KG1 (cell line): ENCODE data around the gene TFCP2.

Source experiments
- DNase-seq: peaks from one replicate; lab custom pipeline; 2025; lab: John Stamatoyannopoulos, UW

The TFCP2 gene

DNA sequence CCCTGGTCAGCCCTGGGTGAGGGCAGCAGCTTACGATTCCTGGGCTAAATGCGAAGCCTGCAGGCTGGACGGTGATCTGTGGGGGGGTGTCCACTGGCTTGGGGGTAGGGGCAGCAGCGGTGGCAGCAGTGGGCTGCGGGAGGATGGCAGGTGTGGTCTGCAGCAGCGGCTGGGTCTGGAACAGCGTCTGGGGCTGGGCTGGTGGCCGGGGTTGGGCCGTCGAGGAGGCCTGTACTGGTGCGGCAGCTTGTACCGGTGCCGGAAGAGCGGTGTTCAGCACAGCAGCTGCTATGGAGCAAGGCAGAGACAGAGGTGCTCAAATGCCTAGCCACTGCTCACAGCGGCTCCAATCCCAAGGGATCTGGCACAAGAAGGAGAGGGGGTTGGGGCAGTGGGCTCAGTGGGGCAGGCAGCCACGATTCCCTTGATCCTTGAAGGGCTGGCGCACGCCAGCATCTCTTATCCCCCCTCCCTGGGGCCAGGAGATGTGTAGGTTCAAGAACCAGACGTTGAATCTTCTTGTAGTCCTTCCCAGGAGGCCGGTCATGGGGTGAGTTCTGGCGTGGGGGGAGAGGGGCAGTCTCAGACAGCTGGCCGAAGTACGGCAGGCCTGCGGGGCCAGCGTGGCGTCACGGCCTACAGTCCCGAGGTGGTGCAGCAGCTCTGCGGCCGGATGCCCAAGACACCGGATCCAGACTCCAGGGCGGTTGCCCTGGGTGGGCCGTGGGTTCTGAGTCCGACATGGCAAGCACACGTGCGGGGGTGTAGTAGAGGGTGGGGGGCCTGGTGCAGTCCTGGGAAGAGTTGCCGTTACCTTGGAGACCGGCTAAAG is 25.0 kb upstream of the TFCP2 start:
- DNase-seq: no peak

DNA sequence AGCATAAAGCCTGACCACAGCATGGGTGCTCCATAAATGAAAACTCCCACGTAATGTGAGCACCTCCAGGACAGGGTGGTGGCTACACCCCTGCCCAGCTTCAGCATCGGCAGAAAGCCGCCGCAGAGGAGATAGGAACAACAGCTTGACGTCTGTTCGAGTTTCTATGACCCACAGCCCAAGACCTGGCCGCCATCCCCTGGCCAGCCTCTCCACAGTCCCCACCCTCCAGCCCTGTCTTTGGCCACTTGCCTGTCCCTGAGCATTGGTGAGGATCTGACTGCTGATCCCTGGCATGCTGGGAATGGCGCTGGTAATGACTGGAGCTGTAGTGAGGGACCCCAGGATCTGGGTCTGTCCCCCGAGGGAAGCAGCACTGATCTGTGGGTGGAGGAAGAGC is 23.6 kb upstream of the TFCP2 start:
- DNase-seq: no peak

DNA sequence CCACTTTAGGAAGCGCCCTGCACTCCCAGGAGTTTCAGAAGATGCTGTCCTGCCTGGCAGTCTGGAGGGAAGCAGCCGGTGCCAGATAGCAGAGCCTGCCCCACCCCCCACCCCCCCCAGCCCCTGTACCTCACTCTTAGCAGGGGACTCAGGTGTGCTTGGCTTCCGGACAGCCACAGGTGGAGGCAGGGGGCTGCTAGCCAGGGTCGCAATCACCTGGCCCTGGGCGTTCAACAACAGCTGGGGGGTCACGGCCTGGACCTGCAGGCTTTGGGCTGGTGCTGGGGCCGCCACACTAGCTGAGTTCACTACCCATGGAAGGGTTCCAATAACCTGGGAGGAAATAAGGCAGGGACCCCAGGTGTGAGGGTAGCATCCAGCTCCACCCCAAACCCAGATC is 22.9 kb upstream of the TFCP2 start:
- no peak for DNase-seq

DNA sequence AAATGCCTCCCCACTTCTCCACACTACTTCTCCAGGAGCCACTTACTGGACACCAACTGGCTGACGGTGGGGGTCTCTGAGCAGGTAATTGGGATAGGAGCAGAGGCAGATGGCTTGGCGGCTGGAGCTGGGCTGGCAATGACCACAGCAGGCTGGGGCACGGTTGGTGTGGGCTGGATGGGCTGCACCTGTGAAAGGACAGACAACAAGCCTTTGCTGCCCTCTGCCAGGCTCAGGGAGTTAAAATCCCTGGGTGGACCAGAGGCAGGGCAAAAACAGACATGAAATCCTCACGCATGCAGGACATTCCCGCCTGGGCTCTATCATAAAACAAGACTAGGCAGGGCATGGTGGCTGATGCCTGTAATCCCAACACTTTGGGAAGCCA is 19.3 kb upstream of the TFCP2 start:
- no peak for DNase-seq

DNA sequence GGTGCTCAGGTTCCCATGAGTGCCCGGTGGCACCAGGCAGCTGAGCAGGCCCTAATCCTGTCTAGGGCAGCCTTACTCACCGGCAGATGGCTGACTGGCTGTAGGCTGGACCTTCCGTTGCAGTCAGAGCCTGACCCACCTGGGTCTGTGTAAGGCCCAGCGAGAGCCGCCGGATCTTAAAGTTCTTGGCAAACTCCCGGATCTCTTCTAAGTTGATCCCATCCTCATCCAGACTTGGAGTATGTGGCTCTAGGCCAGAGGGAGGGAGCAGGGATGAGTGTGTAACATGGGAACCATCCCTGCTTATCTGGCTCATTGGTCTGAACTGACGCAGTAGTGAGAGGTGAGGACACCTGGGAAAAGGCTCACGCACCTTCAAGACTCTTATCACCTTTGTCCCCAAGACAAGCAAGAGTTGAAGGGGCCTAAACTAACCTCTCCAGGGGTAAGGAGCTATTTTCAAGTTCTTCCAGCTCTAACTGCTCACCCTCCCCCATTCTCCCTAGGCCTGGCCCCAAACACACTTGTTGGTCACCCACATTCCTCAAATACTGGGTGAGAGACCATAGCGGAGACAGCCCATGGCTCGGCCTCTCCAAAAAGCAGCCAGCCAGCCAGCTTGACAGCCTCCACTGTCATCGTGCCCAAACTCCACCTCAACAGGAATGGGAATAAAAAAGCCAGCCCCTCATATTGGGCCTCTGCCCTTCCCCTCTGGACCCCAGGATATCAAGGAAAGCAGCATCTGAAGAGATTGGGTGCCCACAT is 18.8 kb upstream of the TFCP2 start:
- DNase-seq: no peak

DNA sequence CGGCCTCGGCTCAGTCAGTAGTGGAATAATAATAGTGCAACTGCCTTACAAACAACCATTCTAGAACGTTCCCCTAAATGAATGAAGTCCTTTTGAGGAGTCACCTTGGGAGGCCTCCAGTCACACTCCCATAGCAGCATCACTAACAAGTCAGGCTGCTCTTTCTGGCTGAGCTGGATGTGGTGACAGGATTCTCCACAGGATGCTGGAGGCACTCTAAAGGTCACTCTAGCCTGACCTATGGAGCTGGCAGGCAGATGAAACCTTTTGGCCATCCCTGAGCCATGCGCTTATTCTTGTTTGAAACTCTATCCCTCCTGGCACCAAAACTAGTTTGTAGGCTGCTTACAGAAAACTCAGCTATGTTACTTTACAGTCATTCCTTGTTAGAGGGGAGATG is 17.9 kb upstream of the TFCP2 start:
- DNase-seq: no peak

DNA sequence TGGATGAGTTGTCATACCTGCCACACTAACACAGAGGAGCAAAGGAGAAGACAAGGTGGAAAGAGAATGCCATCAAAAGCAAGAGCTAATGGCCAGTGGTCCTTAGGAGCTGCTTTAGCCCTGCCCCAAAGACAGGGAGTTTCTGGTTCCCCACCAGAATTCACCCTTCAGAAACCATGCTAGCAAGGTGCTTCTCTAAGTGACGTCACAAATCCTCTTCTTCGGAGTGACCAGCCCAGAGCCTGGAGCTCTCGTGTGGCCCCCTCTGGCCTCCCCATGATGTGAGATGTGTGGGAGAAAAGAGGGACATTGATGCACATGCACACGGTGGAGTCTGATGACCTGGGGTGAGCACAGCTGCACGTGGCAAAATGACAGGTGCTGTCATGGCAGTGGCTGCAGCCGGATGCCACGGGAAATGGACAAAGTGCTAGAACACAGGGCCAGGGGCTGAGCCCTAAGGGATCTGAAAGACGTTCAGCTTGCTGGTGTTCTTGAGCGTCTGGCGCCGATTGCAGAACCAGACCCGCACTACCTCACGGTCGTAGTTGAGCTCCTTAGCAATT is 16.9 kb upstream of the TFCP2 start:
- no peak for DNase-seq

DNA sequence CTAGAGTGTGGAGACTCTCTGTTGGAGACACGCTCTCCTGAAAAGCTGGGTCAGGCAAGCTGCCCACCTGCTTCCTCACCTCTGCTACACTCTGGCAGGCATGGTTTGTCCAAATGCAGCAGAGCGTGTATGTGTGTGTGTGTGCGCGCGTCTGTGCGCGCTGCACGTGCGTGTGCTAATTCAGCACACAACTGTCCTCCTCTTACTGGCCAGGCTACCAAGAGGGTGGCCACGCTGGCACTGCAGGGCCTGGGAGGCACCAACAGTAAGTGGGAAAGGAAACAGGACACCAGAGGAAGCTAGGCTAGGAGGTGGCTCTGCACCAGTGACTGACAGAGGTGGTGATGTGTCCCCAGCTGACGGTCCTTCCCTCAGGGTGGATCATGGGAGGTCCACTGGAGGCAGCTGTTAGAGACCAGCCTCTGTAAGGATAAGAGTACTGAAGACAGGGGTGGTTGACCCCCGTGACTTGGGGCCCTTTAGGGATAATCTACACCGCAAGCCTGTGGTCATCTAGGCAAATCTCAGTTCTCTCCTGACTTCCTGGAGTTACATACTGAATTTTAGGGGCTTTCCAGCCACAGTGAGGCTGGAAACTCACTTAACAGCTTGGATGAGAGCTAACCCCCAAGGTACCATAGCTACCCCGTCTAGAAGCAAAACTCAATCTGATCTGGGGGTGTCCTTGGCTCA is 15.6 kb upstream of the TFCP2 start:
- DNase-seq: no peak

DNA sequence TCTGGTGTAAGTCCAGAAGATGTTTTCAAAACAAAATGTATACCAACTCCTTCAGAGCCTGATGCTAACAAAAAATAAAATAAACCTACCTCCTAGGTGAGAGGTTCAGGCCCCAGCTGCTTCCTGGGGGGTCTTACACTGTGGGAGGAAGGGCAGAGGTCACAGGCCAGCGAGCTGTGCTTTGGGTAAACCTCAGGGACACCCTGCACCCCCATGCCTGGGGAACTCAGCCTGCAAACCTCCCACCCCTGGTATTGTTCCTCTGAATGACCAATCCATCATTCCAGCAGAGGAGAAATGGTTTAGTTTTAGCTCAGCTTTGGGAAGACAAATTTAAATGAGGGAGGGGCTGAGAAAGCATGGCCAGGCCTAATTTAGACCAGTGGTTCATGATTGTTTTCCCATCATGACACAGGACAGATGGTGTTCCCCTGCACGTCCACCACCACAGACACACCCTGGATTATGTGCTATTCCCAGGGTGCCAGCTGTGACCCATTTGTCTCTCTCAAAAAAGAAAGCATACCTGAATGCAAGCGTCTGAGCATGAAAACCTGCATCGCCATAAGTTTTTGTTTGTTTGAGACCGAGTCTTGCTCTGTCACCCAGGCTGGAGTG is 14.5 kb upstream of the TFCP2 start:
- DNase-seq: no peak

DNA sequence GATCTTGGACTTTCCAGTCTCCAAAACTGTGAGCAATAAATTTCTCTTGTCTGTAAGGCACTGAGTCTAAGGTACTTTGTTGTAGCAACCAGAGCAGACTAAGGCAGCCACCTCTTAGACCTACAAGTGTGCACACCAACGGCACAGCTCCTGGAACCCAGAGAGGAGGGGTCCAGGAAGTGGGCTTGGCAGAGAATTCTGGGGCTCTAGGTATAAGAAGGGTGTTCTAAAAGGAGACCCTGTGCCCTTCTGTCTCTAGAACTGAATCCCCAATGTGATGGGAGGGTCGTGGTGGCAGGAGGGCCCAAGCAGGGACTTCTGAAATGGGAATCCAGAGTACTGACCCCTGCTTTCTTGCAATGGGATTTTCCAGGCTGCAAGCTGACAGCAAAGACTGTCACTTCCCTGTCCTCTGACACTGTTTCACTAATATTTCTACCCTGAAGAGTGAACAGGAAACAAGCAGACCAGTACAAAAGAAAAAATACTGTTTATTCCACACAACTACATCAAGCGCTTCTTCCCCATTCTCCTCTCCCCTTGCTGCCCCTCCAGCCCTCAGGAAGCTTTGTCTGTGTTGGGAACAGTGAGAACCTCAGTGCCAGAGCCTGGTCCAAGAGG is 13.6 kb upstream of the TFCP2 start:
- no peak for DNase-seq

DNA sequence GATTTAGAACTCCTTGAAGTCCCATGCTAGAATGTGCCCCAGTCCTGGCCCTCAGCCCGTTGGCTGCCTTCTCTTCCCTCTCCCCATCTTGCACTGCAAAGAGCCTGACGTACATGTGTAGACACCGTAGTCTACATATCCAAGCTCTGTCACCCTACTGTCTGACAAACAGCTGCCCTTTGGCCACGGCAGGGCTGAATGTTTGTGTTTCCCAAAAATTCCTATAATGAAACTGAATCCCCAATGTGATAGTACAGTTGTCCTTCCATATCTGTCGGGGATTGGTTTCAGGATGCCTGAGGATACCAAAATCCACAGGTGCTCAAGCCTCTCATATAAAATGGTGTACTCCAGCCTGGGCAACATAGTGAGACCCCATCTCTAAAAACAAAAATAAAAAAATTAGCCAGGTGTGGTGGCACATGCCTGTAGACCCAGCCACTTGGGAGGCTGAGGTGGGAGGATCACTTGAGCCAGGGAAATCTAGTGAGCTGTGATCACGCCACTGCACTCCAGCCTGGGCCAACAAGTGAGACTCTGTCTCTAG is 12.3 kb upstream of the TFCP2 start:
- no peak for DNase-seq

DNA sequence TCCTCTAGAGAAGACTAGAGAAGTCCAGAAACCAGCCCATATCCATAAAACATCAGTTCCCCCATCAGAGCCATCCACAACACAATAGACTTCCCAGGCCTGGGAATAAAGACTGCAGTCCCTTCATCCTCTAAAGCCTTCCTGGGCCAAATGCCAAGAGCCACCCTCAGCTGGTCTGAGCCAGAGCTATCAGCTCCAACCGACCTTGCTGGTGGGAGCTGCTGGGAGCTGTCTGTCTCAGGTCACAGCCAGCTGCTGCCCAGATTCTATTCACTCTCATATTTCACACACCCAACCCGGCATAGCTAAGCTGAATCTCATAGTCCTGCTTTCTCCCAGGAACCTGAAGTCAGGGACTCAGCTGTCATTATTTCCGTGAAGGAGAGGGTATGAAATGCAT is 10.9 kb upstream of the TFCP2 start:
- DNase-seq: no peak

DNA sequence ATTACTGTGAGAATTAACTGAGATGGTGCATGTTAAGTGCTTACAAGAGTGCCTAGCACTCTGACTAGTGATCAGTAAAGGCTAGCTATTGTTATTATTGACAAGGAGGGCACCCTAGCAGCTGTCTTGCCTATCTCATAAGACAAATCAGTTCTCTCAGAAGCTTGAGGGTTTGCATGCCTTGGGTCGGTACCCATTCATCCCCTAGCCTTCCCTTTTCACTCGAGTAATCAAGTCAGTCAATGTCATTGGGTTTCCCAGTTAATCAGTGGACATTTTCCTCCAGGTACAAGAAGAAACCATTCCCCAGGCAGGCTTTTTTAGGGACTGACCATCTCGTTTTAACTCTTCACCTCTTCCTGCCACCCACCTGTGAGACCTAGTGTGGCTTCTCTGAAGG is 10.4 kb upstream of the TFCP2 start:
- DNase-seq: no peak

DNA sequence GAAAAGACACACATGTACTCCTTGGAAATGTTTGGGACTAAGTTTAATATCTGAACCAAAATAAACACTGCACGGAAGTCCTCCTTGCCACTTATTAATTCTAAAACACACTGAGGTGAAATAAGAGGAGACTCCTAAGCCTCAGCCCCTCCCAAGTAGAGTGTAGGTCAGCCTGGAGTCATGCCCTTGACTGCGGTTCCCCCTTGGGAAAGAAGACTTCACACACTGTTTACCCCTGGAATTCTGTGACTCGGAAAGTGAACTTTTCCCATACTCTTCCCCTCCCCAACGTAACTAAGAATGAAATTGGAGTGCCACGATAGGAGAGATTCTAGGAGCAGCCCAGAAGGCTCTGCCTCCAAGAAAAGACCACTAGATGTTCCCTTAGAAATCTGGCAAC is 8.6 kb upstream of the TFCP2 start:
- no peak for DNase-seq

DNA sequence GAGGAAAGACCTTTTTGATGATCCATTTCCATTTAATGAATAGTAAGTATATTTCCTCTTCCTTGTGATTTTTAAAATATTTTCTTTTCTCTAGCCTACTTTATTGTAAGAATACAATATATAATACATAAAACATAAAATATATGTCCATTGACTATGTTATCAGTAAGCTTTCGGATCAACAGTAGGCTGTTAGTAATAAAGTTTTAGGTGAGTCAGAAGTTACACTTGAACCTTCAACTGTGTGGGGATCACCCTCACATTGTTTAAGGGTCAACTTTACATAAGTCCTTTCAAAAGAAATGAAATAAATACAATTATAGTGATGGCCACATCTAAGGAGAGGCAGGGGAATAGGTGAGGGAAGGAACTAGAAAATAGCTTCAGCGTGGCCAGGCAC is 5.0 kb upstream of the TFCP2 start:
- no peak for DNase-seq

DNA sequence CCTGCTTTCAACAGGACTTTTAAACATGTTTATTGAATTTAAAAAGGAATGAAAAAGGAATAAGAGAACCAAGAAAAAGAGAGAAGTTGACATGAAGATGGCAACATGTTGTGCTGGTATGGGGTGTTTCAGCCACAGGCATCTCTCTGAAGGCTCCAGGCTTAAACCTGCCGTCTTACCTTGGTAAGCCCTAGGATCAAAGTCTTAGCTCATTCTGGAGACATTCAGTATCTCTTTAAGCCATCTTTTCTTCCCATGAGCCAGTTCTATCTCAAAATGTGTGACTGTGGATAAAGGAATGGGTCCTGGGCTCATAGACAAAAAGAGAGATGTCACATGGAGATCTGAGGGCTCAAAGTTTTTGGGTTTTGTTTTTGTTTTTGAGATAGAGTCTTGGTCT is 1.6 kb upstream of the TFCP2 start:
- DNase-seq: no peak

DNA sequence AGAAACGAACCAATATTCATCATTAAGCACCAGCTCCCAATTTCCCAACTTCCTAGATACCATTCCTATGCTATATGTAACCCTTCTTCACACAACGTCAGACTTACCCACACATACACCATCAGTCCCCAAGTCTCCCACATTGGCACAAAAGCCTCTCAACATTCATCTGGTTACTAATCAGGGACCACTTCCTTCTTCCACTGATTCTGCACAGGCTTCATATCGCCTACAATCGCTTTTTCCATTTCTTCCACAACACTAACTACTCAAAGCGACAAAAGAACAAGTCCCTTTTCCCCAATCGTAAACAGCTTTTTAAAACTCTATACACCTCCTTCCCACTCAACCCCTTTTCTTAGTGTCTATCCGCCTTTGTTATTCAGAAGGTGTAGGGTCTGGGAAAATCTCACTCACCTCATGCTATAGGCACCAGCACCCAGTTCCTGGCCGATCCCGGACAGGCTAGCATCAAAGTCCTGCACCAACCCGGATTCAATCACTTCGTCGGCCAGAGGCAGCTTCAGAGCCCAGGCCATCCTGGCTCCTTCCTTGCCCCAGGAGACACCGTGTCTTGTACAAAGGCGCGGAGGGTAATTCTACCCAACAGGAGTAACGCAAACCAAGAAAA is 936 bp downstream of the TFCP2 start:
- no peak for DNase-seq

DNA sequence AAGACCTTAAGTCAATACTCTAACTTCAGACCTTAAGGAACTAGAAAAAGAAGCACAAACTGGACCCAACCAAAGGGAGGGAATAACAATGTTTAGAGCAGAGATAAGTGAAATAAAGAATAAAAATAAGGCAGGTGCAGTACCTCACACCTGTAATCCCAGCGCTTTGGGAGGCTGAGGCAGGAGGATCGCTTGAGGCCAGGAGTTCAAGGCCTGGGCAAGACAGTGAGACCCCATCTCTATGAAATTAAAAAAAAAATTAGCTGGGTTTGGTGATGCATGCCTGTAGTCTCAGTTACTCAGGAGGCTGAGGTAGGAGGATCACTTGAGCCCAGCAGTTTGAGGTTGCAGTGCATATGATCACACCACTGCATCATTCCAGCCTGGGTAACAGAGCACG is 9.1 kb downstream of the TFCP2 start:
- DNase-seq: no peak

DNA sequence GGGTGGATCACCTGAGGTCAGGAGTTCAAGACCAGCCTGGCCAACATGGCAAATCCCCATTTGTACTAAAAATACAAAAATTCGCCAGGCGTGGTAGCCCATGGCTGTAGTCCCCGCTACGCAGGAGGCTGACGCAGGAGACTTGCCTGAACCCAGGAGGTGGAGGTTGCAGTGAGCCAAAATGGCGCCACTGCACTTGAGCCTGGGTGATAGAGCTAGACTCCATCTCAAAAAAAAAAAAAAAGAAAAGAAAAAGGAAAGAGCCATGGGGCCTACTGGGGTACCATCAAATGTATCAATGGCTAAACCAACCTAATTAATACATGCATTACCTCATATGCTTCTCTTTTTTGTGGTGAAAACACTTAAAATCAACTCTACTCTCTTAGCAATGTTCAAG is 10.7 kb downstream of the TFCP2 start:
- DNase-seq: no peak

DNA sequence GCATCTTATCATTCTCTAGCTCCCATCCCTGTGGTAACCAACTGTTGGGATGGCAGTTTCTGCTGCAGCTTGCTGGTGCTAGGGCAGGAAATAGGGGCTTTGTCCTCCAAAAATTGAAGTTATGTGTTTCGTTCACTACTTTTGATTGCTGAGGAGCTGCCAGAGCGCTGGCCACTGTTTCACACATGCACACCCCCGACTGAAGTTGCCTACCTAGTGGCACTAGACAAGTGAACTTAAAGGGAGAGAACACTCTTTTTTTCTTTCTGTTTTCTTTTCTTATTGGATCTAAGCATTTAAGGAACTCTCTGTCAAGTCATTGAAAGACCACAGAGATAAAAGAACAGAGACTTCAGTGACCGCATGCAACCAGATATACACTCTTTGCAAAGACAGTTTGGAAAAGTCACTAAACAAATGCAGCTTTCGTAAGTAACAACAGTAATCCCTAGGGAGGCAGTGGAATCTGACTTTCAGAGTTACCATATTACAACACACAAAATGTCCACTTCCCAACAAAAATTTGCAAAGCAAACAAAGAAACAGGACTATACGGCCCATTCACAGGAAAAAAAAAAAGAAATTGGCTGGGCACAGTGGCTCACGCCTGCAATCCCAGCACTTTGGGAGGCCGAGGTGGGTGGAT is 12.0 kb downstream of the TFCP2 start:
- no peak for DNase-seq
